Subcutaneous adipose tissue (tissue), 4 donors: ENCODE results near the gene SLC38A9. TPM values are rescaled to one million over a fixed set of nuclear protein-coding genes. Genes with fewer than 3 reads are reported as not detected.

Experiments used
- CTCF ChIP-seq: fragments of 450-650 bp; IDR thresholded peaks from one replicate; pipeline ENCODE4 v1.5.1; 2016; ENCODE audit warnings: low read depth, mild to moderate bottlenecking, control low read depth, antibody characterized with exemption, moderate library complexity
- total RNA-seq, 4 donors: library from RNA; depleted of rRNA; stranded (reverse); fragments of >200 nt; gene quantifications; one replicate each; pipeline ENCODE4 v1.1.0, GENCODE V29; 2016

SLC38A9 gene
- total RNA-seq, 4 donors from 2014 or later = 20.2 to 33.5 (median 28.8) TPM

DNA sequence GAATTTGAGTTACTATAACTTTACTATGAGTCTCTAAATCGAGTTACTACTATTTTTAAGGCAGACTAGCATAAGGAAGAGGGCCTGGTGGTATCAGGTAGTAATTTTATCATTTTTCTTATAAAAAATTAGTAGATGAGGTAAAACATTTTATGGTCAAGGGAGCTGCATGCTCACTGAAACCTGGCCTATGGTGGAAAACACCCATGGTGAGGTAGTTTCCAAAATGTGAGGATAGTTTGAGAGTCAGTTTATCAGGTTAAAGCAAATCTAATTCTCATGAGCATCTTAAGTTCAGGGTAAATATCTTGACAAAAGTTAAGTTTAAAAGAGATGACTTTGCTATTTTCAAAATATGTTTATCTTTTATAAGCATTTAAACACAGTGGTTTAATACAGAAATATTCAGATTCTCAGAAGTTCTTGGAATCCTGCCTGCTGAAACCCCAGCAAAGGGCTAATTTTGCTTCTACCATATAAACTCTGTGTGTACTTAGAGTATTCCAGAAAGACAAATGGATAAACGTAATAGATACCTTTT, 35.7 kb upstream of the SLC38A9 start:
- no peak for TF ChIP-seq CTCF

GRCh38 chr5:55742778-55743177, 30.7 kb upstream of the SLC38A9 start:
- TF ChIP-seq CTCF = no peak

DNA sequence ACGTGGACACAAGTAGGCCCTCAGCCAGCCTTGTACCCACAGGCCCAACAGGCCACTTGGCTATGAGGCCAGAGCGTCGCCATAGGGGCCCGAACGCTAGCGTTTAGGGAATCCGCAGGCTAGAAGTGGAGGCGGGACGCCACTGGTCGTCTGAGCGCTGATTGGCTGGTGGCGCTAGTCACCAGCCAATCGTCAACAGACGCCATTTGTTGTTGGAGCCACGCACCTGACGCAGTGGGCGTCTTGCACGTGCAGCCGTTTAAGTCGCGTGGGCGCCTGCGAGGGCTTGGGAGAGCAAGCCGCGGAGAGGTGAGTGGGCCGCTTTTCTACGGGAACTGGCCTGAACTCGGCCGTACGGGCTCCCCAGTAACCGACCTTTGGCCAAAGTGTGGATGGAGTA, 25.7 kb upstream of the SLC38A9 start, which contains the start of gene DDX4:
TSS of gene DDX4 (plus strand) at position 269 of the 400 bp plus-strand sequence. CDS start 903 bp downstream, outside the sequence.
- TF ChIP-seq CTCF = no peak

DNA sequence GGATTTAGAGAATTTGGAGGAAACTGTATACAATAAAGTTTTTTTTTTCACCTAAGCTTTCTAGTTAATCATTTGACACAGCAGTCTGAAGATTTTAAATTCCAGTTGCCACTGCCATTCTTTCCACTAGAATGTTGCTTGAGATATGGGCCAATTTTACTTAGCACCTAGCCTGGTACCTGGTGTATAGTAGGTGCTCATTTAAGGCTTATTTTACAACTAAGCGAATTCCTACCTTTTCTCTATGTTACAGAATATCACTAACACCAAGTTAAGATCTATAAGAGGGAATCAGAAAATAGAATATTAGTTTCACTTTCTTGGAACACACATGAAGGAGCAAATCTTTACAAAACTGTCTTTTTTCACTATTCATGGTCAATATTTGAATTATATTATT, 22.5 kb upstream of the SLC38A9 start:
- no peak for TF ChIP-seq CTCF

DNA sequence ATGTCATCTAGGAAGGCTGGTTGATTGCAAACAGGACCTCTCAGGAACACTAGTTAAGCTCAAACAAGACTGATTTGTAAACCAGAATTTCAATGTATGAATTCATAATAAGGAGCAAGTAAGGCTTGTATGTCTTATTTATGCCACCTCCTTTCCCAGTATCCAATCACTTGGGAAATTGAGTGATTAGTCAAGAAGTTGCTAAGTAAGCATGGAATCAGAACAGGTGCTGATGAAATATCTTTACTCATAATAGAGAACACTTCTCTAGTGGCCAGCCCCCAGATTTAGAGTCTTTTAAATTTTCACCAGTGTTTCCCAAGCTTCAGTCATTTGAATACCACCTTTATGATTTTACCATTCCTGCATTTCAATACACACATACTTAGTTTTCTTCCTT, 20.5 kb upstream of the SLC38A9 start:
- TF ChIP-seq CTCF = no peak

GRCh38 chr5:55731848-55732247, 19.7 kb upstream of the SLC38A9 start:
- no peak for TF ChIP-seq CTCF

- TF ChIP-seq CTCF = no peak
These were observed 12.2 kb upstream of the SLC38A9 start for GRCh38 chr5:55724281-55724680.
